Measurements from ENCODE around the gene KRT17.

Gene KRT17

DNA sequence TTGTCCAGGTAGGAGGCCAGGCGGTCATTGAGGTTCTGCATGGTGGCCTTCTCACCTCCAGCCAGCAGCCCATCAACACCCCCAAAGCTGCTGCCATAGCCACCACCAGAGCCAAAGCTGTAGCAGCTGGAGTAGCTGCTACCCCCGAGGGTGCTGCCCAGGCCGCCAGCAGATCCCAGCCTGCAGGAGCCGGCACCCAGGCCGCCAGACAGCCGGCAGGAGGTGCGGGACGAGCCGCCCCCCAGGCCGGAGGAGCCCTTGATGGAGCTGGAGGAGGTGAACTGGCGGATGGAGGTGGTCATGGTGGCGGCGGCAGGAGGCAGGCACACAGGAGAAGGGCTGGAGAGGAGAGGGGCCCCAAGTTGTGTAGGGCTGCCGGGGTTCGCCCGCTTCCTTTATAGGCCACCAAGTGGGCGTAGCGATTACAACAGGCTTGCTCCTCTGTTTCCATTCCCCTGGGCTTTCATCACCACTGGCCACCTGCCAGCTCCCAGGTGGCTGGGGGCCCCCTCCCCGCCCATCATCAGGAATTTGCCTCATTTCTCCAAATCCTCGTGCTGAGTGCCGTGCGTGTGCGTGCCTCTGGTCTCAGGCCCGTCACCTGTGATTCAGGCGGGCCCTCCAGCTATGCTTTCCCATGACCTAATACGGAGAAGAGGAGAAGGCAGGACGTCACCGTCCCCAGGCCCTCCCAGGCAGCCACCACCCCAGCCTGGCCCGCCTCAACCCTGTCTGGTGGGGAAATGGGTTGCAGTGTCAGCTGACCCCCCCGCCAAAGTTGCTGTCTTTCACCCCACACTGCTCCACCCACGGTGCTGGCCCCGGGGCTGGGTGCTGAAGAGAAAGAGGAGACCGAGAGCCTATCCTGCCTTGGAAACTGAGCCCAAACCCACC, at the start of gene KRT17:
KRT17 (minus strand) TSS at position 368 of the 894 bp plus-strand sequence; CDS start at position 302, 66 bp downstream.
- no peak for DNase-seq (ENCODE audit: extremely low read depth in 1 of 2, low read depth in 1 of 2)

DNA sequence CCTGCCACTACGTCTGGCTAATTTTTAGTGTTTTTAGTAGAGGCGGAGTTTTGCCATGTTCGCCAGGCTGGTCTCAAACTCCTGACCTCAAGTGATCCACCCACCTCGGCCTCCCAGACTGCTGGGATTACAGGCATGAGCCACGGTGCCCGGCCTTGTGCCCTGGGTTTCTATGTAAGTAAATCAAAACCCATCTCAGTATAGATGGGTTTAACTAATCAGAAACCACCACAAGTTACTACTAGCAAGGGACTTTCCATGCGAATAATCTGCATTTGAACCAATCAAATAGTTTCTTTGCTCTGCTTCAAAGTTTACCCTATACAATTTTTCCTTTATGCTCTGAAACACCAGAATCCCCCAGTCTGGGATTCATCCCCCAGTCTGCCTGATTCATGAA, 47.8 kb upstream of the KRT17 start:
- no peak for DNase-seq (ENCODE audit: extremely low read depth in 1 of 2, low read depth in 1 of 2)

DNA sequence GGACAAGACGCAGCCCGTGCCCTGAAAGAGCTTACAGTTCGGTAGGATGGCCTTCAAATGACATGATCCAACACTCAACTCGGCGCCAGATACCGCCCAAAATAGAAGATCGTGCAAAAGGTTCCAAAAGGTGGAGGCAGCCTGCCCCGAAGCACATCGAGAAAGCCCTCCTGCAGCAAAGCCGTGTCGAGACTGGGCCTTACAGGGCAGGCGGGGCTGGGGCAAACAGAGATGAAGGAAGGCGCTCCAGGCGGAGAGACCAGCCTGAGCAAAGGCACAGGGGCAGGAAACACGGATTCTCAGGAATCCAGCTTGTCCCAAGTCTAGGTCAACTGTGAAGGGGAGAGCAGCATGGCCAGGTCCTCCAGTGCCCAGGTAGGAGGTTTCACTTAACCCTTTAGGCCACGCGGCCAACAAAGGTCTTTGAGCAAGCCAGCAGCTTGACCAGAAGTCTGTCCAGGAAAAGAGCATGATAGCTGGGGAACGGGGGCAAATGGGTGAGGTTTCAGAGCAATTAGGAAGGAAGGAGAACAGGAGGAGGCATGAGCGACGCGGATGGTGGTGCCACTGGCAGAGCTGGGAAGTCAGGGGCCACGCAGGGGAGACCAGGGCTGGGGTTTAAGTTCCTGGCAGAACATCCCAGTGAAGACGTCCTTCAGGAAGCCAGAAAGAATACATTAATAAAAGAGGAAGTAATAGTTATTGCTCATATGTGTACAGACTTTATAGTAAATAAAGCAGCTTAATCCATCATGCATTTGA, 43.1 kb upstream of the KRT17 start:
- no peak for DNase-seq (ENCODE audit: extremely low read depth in 1 of 2, low read depth in 1 of 2)

DNA sequence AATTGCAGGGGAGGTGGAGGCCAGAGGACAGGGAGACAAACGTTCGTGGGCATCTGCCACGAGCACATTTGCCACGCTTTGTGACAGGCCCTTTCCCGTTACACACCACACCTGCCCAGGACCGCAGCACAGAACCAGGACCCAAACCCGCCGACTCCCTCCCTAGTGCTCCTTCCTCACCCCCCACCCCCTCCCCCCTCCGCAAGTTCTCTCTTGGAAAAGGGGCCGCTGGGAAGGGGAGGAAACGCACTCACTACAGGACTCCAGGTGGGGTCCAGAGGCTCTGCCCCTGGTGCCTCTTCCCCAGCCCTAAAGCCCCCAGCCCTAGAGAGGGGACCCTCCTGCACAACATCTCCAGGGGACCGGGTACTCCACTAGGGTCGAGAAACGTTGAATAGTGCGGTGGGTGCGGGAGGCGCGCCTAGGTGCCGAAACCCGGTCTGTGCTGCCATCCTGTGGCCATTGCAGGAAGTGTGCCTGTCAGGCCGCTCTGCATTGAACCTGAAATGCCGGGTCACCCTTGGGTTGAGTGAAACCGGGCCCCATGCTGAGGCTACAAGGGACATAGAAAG, 42.4 kb upstream of the KRT17 start:
- peak; percentile 66 to 78 for DNase-seq (ENCODE audit: extremely low read depth in 1 of 2, low read depth in 1 of 2)

DNA sequence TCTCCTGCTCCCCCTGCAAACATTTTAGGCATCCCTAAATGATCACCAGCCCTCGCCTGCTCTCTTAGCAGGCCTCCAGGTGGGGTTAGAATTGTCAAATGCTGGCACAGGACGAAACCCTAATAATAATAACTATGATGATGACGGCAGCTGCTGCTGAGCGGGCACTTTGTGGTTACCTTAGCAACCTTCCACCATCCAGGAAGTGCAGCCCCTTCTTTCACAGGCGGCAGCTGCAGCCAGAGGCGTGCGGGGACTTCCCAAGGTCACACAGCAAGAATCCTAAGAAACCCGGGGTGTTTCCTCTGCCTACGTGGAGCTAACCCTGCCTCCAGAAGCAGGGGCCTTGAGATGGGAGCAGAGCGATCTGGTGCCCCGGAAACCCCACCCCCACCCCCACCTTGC, 41.9 kb upstream of the KRT17 start:
- peak in 1 of 2 donors; percentile 61 for DNase-seq (ENCODE audit: extremely low read depth in 1 of 2, low read depth in 1 of 2)

DNA sequence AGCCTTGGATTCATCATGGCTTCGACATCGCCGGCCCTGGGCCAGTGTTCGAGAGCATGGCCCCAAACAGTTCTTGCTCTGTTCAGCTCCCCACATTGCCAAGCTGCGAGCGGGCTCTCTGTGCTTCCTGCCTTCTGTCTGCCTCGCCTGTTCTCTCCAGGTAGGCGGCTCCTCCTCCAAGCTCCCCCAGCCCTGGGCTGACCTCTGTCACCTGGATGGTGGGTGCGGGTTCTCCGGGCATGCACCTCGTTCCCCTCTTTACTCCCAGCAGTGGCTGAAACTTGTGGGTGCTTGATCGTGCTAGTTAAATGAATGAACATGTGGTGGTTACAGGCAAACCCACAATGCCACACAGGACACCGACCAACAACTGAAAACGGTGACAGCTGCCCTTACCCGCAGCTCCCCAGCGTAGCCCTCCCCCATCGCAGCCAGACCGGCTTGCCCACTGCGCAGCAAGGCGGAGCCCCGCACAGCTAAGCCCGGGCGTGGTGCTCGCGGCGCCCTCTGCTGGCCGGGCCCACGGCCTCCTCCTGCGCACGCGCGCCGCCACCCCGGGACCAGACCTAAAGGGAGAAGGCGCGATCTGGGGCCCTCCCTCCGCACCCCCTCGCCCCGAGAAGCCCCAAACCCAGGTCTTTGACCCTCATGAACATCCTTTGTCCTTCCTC, 41.3 kb upstream of the KRT17 start:
- DNase-seq (ENCODE audit: extremely low read depth in 1 of 2, low read depth in 1 of 2) = peak; percentile 76 to 90

DNA sequence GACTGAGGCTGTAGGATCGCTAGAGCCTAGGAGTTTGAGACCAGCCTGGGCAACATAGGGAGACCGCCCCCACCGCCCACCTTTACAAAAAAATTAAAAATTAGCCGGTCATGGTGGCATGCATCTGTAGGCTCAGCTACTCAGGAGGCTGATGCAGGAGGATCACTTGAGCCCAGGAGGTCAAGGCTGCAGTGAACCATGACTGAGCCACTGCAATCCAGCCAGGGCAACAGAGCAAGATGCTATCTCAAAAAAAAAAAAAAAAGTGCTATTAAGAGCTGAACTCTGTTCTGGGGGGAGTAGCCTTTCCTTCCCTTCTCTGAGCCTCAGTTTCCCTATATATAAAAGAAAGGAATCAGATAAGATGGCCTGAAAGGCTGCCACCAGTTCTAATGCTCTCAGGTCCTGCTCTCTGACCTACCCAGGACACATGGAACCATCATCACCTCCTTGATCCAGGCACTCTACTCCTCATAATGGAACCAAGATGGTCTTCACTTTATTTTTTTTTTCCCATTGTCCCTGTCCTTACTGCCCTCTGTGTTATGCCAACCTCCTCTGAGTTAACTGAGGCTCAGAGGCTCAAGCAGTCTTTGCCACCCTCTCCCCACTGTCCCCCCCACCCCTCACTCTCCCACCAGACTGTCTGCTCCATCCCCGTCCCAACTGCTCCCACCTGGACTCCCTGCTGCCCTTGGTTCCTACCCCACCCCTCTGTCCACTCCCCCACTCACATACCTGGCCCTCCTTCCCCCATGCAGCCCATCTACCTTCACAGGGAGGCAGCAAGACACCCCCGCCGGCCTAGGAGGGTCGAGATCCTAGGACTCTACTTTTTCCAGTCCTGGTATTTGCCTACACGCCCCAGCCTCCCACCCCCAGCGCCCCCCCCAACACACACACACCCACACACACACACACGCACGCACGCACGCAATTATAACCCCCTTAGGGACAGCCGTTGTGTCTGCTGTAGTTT, 40.5 kb upstream of the KRT17 start:
- DNase-seq (ENCODE audit: extremely low read depth in 1 of 2, low read depth in 1 of 2) = no peak

DNA sequence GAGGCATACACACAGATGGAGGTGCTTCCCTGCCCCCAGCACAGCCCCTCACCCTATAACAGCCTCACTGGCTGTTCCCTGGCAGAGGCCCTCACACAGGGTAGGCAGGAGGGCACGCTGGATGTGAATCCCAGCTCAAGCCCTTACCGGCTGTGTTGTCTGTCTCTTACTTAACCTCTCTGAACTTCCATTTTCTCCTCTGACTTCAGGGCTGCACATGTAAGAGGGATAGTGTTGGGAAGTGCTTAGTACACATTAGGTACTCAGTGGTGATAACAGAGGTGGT, 39.7 kb upstream of the KRT17 start:
- DNase-seq (ENCODE audit: extremely low read depth in 1 of 2, low read depth in 1 of 2) = no peak

DNA sequence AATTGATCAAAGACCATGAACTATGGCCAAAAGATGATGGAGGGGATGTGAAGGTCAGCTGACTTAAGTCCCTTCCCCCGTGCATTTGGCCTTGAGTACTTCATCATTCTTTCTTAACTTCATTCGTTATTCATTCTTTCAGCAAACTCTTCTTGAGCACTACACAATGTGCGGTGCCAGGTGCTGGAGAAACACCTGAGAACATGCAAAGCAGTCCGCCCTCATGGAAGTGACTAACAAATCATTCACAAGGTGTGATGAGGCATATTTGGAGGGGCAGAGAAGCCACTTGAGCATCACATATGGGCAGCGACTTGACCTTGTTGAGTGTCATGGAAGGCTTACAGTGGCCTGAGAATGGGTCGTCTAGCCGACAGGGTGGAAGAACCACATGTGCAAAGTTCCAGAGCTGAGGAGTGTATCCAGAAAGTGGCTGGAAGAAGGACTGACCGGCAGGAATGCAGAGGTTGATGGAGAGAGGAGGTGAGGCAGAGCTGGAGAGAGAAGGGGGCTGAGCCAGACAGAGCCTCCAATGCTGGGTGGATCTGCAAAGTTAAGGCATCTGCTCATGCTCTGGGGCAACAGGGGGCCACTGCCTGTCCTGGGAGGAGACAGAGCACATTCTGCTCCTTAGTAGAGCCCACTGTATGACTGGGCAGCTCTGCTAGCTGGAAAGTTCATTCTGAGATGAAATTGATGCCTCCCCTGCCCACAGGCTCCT, 39.2 kb upstream of the KRT17 start:
- no peak for DNase-seq (ENCODE audit: extremely low read depth in 1 of 2, low read depth in 1 of 2)

DNA sequence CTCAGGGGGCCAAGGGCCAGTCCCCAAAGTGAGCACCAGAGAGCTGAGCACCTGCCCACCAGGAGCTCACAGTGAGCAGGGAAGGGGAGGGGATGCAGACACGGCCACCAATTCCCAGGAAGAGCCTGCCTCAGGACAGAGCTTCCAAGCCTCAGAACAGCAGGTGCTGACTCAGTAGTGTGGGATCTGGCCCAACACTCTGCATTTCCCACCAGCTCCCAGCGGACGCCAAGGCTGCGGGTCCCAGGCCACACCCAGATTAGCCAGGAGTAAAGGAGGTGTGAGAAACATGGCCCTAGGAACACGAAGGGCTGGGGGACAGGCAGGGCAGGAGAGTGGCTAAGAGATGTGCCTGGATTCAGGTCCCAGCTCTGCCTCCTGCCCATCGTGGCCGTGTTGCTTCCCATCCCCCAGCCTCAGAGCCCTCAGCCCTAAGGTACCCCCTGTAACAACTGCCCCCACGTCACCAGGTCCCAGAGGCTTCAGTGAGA, 35.9 kb upstream of the KRT17 start:
- no peak for DNase-seq (ENCODE audit: extremely low read depth in 1 of 2, low read depth in 1 of 2)

DNA sequence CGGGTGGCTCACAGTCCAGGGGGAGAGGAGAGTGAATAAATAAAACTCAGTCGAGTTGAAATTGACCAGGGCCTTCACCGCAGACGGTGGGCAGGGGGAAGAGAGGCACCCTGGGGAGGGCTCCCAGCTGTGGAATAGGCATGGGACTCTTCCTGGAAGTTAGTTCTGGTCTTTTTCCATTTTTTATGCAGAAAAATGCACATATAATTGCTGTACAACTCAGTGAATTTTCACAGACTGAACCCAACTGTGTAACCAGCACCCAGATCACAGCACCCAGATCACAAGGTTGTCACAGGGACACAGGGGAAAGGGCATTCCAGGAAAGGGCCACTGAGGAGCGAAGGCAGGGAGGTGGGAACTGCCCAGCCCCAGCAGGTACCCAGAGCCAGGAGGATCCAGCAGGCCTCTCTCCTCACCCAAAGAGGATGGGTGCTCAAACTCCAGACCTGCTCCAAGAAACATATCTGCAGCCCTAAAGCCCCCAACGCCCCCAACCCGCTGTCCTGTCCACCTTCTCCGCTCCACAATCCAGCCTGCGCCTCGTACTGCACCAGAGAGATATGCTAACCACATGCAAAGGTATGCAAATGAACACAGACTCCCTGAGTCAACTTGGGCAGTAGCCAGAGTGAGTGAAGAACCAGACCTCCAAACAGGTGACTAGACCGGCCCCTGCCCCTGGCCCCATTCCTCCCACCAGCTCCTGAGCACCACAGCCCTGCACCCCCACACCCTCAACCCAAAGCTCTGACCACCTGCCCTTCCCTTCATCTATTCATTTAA, 35.2 kb upstream of the KRT17 start:
- DNase-seq (ENCODE audit: extremely low read depth in 1 of 2, low read depth in 1 of 2) = no peak

DNA sequence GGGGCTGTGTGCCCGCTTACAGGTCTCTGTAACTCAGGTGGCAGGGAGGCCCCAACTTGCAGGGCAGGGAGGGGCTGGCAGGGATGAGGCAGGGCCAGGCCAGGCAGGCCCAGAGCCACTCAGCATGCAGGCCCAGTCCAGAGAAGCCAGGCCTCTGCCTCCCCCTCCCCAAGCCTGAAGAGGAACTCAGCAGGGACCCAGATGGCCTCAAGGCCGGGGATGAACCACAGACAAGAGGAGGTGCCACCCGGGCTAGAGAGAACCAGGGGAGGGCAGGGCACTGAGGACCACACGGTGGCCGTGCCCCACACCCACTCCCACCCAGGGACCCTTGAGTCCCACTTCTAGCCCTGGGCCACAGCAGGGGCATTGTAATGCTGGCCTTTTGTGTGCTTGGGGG, 34.5 kb upstream of the KRT17 start:
- no peak for DNase-seq (ENCODE audit: extremely low read depth in 1 of 2, low read depth in 1 of 2)

DNA sequence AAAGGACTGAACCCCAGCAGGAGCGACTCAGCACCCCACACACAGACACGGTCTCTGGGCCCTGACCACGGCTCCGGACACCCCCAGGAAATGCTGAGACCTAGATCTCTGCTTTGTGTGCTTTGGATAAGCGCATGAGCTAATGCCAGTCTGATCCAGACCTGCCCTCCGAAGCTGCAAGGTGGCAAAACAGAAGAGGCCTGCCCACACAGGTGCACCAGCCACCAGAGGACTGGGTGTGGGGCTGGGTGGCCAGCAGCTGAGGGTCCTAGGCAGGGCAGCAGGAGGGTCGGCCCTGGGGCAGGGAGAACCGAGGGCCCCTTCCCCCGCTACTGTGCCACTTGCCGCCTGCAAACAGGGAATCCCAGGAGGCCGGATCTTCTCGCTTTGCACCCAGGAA, 33.6 kb upstream of the KRT17 start:
- no peak for DNase-seq (ENCODE audit: extremely low read depth in 1 of 2, low read depth in 1 of 2)

DNA sequence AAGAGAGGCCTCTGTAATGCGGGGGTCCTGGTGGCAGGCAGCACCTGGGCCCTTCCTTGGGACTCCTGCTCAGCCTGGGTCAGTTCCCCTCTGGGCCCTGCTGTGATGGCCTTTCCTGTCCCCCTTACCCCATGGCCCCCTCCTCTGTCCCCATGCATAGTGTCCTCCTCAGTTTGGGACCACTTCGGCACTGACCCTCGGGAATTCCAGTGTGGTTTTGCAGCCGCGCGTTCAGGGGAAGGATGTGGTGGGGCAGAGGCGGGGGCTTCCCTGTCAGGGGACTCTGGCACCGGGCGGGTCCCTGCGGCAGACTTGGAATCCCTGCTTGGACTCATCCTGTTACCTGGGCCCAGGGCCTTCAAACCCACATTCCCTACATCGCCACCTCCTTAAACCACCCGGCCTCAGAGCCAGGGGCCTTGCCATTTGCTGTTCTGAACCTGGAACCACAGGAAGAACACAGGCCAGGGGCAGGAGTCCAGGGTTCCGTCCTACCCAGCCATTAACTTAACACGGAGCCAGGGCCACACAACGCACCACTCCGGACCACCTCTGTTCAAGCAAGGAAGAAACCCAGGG, 32.9 kb upstream of the KRT17 start:
- DNase-seq (ENCODE audit: extremely low read depth in 1 of 2, low read depth in 1 of 2) = no peak

DNA sequence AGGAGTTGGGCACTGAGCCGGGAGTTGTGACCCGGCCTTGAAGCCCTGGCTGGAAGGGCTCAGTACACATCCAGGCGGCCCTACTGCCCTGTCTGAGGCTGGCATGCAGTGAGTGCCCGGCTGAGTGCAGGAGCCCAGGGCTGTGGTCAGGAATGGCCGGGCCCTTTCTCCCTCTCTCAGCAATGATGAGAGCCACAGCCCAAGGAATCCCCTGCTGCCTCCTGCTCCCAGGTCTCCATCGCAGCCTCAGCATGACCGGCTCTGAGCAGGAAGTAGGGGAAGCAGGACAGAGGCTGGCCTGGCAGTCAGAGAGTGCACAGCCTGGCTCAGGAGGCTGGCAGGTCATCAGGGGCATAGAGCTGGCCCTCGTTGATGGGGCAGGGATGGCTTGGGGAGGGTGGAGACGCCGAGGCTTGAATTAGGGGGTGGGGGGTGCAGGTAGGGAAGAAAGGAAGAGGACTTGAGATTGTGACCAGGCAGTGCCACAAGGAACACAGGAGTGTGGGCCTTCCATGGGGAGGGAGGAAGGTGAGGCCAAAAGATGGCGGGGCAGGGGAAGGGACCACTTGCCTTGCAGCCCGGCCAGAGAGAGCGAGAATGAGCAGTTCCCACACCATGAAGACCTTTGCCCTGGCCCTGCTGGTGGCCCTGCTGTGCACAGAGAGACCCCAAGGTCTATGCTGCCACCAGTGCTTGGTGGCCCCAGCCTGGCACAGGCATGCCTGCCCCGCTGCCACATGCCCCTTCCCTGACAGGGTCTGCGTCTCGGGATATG, 32.1 kb upstream of the KRT17 start:
- DNase-seq (ENCODE audit: extremely low read depth in 1 of 2, low read depth in 1 of 2) = no peak

DNA sequence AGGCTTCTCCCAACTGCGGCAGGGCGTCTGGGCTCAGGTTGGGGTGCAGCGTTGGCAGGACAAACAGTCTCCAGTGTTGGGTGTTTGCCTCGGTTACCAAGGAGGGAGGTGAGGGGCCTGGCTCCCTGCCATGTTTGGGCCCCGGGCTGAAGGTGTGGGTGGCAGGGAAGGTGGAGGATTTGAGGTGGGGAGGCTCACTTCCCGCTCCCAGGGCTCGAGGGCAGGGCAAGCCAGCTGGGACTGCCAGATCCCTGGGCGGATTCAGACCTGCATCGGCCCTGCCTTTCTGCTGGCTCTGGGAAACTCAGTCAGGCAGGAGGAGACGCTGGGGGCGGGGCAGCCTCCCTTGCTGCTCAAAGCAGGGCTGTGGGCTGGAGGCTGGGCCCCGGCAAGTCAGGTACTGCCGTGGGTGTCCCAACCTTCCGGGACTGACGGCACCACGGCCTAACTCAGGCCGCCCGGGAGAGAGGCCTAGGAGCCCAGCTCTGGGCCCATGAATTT, 31.3 kb upstream of the KRT17 start:
- DNase-seq (ENCODE audit: extremely low read depth in 1 of 2, low read depth in 1 of 2) = no peak

Measured in stimulated activated CD8-positive, alpha-beta memory T cell treated with anti-CD3 and anti-CD28 coated beads, Interleukin-7, amount 100 ng/mL, for 48 hours (primary cell).